Femur (tissue), 1 donor: Measurements from ENCODE around the gene CD58.
A peak's percentile ranks its signal among the peaks of the same experiment; 100 is the strongest.
"Not testable (repeated sequence)": the region's sequence is repeated elsewhere in the genome, so short reads cannot be mapped to it uniquely, and the experiment has no call there.

Experiments used
- DNase-seq: peaks from one replicate; pipeline ENCODE4 v3.0.0-alpha.2; 2017

Gene CD58

GRCh38 chr1:116569776-116570357, 959 bp downstream of the CD58 start:
- peak; percentile 46 for DNase-seq

- no peak for DNase-seq
Observed at GRCh38 chr1:116569381-116569670, 1.5 kb downstream of the CD58 start.

GRCh38 chr1:116568662-116569380, 2.0 kb downstream of the CD58 start:
- DNase-seq, result no peak

GRCh38 chr1:116567790-116568661, 2.8 kb downstream of the CD58 start:
- no peak for DNase-seq

GRCh38 chr1:116565222-116565621, 5.6 kb downstream of the CD58 start:
- DNase-seq, result no peak

- no peak for DNase-seq
Observed at GRCh38 chr1:116564426-116564825, 6.4 kb downstream of the CD58 start.

- not testable (repeated sequence) for DNase-seq
Observed at GRCh38 chr1:116562465-116562864, 8.4 kb downstream of the CD58 start.

GRCh38 chr1:116561563-116561962, 9.3 kb downstream of the CD58 start:
- DNase-seq, result no peak

GRCh38 chr1:116560704-116561490, 9.9 kb downstream of the CD58 start:
- DNase-seq, result no peak

- DNase-seq, result no peak
Observed at GRCh38 chr1:116559304-116559761, 11.5 kb downstream of the CD58 start.

GRCh38 chr1:116558571-116558970, 12.3 kb downstream of the CD58 start:
- DNase-seq, result no peak

GRCh38 chr1:116558140-116558549, 12.7 kb downstream of the CD58 start:
- DNase-seq, result no peak

GRCh38 chr1:116557323-116557878, 13.4 kb downstream of the CD58 start:
- DNase-seq, result no peak

- DNase-seq, result no peak
Observed at GRCh38 chr1:116556289-116557006, 14.4 kb downstream of the CD58 start.

GRCh38 chr1:116554924-116555323, 15.9 kb downstream of the CD58 start:
- no peak for DNase-seq

- DNase-seq, result no peak
Observed at GRCh38 chr1:116553386-116554115, 17.3 kb downstream of the CD58 start.

GRCh38 chr1:116546354-116546977, 24.4 kb downstream of the CD58 start:
- no peak for DNase-seq

GRCh38 chr1:116545359-116545705, 25.5 kb downstream of the CD58 start:
- DNase-seq, result no peak

GRCh38 chr1:116544588-116545358, 26.1 kb downstream of the CD58 start:
- no peak for DNase-seq

- DNase-seq, result no peak
Observed at GRCh38 chr1:116540088-116540487, 30.7 kb downstream of the CD58 start.
